Activated CD4-positive, alpha-beta T cell treated with anti-CD3 and anti-CD28 coated beads for 4 hours (primary cell): Measurements from ENCODE around the gene CELF4.

Experiments used
- DNase-seq, 2 donors: peaks; one replicate each; pipeline ENCODE4 v3.0.0-alpha.2; 2020

Gene CELF4

DNA sequence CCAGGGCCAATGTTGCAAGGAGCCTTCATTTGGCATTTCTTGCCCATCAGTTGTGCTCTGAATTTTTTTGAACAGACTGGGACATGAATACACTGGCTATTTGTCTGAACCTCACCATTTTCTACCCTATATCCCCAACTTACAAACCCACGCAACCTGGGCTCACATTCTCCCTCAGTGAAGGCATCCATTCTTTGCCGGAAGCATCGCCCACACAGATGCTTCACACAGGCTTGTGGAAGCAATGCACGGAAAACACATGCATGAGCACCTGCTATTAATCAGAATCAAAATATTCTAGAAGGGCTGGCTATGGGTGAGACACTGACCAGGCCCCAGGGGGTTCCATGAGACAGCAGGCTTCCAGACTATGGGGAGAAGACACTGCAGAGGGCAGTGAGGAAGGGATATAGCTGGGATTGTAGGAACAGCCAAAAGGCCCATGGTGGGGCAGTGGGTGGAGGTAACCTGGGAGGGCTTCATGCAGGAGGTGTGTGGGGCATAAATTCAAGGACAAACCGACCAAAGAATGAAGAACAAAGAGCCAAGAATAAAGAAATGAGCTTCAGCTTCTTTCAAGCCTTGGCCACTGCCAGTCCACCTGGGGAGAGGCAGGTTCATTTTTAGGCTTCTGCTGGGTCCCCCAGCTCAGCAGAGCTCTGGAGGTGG, 261.5 kb downstream of the CELF4 start:
- DNase-seq = no peak

DNA sequence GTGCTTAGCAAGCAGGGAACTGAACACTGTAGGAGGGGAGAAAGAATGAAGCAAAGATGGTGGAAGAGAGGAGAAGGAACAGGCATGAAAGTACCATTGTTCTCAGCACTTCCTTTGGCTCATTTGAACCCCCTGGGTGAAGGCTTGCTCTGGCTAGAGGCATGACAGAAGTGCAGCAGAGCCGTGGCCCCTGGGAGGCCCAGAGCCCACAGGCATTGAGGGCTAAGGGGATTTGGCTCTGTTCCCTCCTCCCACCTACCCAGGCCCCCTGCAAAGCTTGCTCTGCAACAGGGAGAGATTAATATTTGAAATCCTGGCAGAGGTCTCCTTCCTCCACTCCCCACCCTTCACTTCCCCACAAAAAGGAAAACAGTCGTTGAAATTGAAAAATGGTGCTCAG, 262.6 kb downstream of the CELF4 start:
- no peak for DNase-seq

DNA sequence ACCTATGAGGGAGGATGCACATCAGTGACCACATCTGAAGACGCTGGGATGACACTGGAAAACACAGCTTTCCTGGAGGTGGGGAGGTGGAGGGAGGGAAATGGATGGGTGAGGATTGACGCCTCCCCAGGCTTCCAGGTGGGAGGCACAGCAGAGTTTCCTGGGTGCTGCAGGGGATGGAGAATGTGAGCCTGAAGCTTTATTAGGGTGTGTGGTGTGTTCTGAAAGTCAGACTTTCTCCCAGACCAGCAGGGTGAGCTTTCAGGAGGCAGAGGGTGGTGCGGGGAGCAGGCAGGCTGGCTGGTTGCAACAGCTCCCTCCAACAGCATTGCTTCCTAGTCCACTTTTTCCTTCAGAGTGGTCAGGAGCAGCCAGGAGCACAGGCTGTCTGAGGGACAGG, 263.1 kb downstream of the CELF4 start:
- DNase-seq = no peak

DNA sequence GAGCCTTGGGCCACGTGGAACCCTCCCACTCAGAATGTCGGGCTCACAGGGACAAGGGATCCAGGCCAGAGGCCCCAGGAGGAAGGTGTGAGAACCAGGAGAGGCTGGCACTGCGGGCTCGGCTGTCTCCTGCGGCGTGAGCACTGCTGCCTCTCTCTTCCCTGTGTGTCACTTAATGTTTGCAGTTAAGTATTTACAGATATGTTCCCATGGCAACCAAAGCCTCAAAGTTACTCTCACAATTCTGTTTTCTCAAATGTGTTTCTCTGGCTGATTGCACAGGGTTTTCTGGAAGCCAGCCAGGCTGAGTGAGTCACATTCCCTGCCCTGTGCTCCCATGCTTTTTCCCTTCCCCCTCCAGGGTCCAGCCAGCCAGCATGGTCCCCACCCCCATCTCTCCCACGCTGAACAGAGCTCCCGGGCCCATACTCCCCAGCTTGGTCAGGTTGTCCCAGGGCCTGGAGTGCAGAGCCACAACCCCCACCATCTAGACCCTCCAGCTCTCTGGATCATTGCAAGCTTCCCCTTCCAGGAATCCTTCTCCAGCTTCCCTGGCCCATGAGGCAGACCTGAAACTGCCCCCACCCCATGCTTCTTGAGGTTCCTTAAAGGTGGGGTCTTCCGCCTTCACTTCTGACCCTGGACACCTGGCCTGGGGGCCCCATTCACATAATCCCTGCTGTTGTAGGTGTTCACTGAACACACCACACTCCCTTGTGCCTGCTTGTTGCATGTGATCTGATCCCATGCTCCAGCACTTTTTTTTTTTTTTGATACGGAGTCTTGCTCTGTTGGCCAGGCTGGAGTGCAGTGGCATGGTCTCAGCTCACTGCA, 265.9 kb downstream of the CELF4 start:
- DNase-seq = no peak

DNA sequence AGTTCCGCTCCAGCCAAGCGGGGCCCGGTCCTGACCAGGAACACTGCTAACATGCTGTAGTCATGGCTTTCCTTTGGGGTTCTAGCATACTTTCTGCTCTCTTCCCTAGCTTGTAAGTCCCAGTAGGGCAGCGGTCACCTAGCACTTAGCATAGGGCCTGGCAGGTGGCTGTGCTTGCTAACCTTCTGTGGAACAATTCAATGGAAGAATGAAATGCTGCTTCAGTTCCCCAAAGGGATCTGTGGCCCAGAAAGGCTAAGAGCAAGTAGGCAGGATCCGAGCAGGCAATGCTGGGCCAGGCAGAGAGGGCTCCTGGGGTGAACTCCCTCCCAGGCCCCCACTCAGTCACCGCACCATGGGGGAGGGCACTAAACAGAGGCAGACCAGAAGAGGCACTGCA, 266.8 kb downstream of the CELF4 start:
- no peak for DNase-seq

DNA sequence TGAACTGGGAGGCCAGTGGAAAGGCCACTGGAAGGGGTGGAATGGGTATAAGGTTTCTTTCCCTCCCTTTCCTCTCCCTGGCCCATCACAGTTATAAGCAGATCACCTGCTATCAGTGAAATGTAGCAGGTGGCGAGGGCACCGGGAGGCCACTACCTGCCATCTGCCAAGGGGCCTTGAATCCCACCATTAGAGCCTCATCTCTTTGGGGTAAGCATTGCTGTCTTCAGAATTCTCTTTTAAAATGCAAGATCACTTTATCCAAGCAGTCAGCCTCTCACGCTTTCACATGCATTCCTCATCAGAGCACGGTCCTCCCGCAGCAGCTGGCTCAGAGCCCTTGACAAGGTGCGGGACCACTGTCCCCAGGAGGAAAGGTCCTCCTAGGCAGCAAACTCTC, 268.5 kb downstream of the CELF4 start:
- no peak for DNase-seq

DNA sequence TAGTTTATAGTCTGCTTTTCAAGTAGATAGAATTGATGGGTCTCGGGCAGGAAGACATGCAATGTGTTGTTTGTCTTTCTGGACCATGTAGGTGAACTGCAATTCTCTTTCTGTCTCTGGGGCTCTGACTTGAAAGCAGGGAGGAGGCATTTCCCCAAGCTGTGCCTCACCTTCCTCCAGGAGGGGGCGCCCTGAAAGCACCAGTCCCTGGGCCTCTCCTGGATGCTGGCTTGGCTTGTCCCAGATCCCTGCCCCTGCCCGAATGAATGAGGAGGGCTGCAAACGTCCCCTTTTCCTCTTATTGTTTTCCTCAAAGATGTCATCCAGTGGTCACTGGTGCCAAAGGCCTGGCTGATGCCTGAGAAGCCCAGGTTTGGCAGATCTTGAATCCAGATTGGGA, 270.6 kb downstream of the CELF4 start:
- no peak for DNase-seq

DNA sequence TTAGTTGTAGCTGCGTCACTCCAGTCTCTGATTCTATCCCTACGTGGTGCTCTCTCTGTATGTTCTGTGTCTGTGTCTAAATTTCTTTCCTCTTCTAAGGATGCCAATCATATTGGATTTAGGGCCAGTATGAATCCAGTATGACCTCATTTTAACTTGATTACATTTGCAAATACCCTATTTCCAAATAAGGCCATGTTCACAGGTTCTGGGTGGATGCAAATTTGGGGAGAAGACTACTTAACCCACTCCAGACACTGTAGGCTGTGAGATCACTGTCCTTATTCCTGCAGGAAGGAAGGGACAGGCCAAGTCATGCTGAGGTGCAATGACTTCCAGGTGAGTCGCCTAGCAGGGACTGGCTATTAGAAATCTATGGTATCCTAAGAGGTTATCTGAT, 272.2 kb downstream of the CELF4 start:
- no peak for DNase-seq

DNA sequence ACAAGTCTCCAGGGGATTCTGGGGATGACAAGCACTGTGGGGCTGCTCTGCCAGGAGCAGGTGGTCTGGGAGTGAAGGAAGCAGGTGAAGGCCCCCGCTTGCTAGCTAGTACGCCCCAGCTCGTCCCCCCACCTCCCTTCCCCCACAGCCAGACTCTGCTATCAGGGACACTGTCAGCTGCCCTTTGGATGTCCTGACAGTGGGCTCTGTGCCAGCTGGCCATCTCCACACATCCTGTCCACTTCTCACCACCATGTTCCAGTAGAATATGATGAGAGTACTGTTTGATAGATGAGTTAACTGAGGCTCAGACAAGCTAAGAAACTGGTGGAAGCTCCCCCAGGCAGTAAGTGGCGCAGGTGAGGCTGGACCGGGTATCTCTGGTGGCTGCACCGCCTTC, 276.2 kb downstream of the CELF4 start:
- DNase-seq = no peak

DNA sequence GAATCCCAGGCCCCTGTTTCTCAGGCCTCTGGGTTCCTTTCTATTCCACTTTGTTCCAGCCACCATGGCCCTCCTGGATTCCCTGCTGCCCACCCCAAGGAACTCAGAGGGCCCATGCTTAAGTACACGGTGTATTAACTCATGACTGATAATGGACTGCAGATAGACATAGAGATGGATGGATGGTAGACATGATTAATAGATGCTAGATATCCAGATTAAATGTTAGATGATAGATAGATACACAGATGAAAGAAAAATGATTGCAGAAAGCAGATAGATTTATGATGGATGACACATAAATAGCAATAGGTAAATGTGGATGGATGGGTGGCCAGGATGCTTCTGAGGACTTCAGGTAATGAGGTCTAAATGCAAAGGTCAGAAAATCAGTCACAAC, 278.0 kb downstream of the CELF4 start:
- no peak for DNase-seq

DNA sequence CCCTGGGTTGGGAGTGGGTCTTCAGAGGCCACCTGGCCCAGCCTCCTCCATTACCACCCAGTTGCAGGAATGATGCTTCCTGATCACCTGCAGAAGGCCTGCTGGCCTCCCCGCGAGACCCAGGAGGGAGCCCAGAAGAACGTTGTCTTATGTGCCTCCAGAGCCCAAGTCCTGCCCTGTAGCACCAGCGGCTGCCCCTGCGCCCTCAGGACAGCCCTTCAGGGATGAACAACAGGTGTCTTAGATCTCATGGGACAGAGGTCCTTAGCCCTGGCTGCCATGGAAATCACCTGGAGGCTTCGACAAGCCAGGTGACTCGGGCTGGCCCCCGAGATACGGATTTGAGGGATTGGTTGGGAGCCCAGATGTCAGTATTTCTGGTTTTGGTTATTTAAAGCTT, 278.8 kb downstream of the CELF4 start:
- no peak for DNase-seq

DNA sequence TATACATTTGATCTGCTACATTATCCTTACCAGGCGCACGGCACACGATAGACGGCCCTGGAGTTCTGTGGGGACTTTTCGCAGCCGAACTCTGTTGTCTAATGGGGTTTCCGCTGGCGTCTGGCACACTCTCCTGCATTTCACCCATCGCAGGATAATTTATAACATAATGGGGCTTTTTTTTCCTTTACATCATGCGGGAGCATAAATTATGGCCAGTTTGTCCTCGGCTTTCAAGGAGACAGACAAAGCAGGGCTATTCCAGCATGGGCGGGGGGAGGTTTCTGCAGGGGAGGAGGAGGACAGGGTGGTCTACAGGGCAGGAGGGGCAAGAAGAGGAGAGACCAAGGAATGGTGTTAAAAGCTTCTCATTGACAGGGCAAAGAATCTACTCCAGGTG, 279.8 kb downstream of the CELF4 start:
- no peak for DNase-seq

DNA sequence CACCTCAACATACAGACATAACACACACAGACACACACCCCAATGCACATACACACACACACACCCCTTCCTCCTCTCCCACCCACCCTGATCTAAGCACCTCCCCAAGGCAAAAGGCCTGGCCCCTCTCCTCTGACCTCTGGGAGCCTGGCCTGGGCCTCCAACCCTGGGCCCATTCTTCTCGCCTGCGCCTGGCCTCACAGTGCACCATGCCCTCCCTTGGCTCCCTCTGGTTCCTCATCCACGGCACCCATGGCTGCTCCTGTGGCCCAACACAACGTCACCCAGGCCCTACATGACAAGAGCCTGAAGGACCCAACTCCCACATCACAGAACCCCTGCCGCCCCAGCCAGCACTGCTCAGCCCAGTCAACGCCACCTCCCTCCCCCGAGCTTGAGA, 281.3 kb downstream of the CELF4 start:
- DNase-seq = no peak

DNA sequence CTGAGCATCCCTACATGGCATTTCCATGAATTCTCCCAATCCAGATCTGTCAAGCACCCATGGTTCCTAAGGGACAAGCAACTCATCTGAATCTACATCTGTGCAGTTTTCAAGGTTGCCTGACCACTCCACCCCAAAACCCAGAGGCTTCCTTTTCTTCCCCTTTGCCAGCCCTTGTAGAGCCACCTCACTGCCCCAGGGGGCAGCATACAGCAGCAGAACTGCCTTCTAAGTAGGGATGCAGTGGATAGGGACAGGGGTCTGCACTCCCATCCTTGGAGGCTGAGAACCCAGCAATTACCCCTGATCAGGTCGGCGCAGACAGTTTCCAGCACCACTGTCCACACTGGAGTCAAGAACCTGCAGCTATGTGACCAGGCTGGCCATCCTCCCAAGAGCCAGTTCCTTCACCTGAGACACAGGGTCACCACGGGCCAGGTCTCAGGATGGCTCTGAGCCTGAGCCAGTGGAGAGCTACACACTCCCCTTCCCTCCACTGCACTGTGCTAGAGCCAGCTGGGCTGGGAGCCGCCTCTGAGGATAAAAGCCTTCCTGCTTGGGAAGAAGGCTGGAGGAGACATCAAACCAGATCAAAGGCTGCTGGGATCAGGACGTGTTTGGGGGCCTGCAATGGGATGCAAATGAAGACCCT, 283.1 kb downstream of the CELF4 start:
- DNase-seq = no peak

DNA sequence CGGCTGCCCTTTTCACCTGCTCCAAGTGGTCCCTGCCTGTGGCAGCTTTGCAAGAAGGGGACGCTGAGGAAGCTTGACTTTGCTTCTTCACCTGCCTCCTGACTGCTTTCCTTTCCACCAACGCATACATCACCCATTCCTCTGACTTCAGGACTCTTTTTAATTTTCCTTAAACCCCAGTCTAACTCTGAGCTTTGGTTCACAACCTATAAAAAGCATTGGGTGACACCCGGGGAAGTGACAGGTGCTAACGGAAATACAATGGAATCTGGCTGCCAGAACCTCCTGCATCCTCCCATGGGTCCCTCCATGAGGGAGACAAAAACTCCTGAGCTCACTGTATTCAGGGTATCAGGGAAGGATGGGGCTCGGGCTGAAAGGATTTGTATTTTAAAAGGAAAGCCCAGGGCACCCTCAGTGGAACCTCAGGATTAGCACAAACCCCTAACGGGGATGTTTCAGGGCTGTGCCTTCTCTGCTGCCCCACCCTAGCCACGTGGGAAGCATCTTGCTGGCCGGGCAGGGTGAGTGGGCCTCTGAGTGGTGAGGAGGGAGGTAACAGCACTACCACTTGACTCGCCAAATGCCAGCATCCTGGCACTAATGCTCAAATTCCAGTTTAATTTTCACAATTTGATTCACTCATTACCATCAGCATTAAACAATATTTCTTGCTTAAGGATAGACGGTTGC, 284.8 kb downstream of the CELF4 start:
- no peak for DNase-seq

DNA sequence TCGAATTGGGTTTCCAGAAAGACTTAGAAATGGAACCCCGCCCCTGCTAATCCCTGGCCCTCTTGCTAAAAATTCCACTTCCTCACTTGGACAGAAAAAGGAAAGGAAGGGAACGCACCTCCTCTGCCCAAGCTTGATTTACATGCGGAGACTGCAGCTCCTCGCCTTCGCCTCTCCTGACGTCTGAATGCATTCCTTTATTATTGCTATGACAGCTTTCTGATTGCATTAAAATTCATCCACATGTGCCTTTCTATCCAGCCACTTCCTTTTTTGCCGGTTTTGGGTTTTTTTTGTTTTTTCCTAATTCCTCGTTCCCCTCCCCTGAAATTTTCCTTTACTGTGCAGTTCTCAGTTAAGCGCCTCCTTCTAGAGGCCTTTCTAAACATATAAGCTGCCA, 287.8 kb downstream of the CELF4 start:
- no peak for DNase-seq

DNA sequence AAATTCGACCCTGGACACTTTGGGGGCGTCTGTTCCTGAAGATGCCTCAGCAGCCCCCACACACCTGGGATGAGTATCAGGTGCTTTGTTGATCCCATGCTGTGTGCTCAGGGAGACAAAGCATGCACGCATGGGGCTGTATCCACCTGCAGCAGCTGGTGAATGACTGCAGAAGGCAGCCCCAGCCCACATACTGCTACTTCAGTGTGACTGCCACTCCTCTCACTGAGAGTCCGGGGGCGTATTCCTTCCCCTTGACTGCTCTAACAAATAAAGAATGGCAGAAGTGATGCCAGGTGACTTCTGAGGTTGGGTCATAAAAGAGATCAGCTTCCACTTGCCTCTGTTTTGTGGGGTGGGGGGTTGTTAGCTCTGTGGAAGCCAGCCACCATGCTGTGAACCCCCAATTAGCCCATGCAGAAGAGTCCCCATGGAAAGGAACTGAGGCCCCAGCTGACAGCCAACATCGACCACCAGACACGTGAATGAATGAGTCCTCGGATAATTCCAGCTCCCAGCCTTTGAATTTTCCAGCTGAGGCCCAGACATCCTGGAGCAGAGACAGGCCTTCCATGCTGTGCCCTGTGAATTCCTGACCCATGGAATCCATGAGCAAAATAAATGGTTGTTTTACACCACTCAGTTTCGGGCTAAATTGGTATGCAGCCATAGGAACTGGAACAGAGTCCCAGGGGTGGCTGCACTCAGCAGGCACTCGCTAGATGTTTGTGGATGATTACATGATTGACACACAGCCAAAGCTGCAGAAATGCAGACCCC, 289.3 kb downstream of the CELF4 start:
- no peak for DNase-seq

DNA sequence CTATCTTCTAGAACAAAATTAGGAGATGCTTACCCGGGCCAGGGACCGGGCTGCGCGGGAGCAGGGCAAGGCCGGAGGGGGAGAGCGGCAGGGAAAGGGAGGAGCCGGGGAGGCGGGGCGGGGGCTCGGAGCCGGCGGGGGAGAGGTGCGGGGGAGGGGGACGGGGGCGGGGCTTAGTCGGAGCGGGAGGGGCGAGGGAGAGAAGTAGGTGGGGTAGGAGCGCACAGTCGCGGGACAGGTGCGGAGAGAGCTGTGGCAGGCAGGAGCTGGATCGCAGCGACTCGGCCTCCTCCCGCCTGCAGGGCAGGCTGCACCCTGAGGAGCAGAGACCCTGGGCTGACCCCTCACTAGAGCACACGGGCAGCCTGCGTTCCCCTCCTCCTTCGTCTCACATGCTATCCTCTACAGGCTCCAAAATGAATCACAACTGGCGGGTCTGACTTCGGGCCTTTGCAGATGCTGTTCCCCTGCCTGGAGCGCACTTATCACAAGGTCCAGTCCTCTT, 290.3 kb downstream of the CELF4 start:
- DNase-seq = no peak

DNA sequence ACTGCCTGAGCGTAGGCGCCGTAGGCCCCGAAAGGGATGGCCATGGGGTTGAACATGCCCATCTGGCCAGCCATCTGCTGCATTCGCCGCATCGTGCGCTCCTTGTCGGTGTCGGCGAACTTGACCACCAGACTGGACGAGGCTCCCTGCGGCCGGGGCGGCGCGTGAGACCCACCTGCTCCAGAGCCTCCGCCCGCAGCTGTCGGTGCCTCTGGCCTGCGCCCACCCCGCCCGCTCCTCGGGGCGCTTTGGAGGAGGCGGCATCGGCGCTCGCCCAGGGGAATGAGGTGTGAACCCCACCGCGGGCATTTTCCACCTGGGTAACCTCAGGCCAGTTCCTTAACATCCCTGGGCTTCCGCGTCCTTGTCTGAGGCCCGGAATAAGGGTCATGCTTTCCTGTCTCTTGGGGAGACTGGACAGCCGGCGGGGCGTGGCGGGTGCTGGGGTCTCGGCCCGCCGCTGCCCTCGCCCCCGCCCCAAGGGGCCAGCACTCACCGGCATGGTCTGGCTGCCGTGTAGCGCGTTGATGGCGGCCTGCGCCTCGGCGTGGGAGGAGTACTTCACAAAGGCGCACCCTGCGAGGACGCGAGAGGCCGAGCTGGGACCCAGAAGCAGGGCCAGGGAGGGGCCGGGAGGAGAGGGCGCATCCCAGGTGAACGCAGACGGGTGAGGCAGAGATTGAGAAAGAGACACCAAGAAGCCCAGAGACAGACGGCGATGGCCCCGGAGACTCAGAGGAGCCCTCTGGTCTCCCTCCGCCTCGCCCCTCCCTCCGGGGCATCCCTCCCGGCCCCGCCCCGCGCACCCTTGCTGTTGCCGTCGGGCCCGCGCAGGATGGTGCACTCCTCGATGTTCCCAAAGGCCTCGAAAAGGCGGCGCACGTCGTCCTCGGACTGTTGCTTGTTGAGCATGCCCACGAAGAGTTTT, 291.0 kb downstream of the CELF4 start:
- DNase-seq = no peak

DNA sequence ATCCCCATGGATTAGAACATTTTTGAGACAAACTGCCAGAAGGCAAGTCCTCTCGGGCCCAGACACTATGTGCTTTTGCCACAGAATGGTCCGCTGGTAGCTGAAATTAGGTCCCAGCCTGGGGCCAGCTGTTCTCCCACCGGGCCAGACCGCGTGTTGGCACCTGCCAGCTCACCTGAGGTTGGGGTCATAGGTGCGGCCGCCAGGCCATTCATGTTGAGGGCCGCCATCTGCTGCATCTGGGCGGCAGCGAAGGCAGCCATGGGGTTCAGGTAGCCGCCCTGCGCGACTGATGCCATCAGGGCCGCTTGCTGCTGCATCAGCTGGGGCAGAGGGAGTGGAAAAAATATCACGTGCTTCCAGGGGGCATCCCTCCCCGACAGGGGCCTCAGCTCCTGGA, 292.8 kb downstream of the CELF4 start:
- DNase-seq = no peak

DNA sequence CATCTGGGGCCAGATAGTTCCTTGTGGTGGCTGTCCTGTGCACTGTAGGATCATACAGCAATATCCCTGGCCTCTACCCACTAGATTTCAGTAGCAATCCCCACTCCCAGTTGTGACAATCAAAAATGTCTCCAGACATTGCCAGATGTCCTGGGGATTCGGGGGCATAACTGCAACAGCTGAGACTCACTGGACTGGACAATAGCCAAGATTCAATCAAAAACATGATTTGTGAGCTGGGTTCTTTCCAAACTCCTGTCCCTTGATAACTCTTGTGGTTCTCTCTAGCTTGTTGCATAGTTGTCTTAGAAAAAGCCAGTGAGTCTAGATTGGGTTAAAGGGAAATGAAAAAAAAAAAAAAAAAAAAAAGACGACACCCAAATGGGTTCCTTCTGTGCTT, 293.4 kb downstream of the CELF4 start:
- DNase-seq = no peak
